Measurements from ENCODE around the gene CELA3A.

The CELA3A gene

GRCh38 chr1:22041505-22041904 lies 40.0 kb downstream of the CELA3A start:
- Histone ChIP-seq H3K4me3 (ENCODE audit: insufficient read depth, low read length, poor library complexity, severe bottlenecking) (no peak overlapping the region), H3K27me3 (ENCODE audit: low read length) (no peaks in the 10 kb centered on the region), H3K79me2 (ENCODE audit: insufficient read depth, low read length) (no peaks in the 10 kb centered on the region), H2AFZ (ENCODE audit: low read depth, low read length, severe bottlenecking) (no peak overlapping the region), H3F3A (ENCODE audit: insufficient read depth) (no peaks in the 10 kb centered on the region), H3K9me3 (ENCODE audit: insufficient read depth, low read length) (no peaks in the 10 kb centered on the region), H3K9me2 (replicated peaks; ENCODE audit: insufficient read depth, low read length) (no peaks in the 10 kb centered on the region), H3K36me3 (ENCODE audit: low read length) (no peaks in the 10 kb centered on the region), H3K4me2 (ENCODE audit: low read depth, low read length, poor library complexity, severe bottlenecking) (no peak overlapping the region), H3K9ac (ENCODE audit: low read length) (no peak overlapping the region), H3K27ac (ENCODE audit: low read depth, low read length) (no peak overlapping the region), H4K20me1 (ENCODE audit: low read depth, low read length) (no peaks in the 10 kb centered on the region)
- TF ChIP-seq CTCF (IDR thresholded peaks at IDR 0.05; ENCODE audit: insufficient read depth, low read length, poor library complexity, severe bottlenecking) (no peak), EZH2phosphoT487 (conservative IDR thresholded peaks at IDR 0.05; ENCODE audit: low read length) (no peak)

- no peaks in the 10 kb centered on the region for H3K9me3 ChIP-seq (ENCODE audit: insufficient read depth, low read length)
- TF ChIP-seq EZH2phosphoT487 (conservative IDR thresholded peaks at IDR 0.05; ENCODE audit: low read length) (no peak), CTCF (IDR thresholded peaks at IDR 0.05; ENCODE audit: insufficient read depth, low read length, poor library complexity, severe bottlenecking) (no peak)
- no peak overlapping the region for H3K9ac ChIP-seq (ENCODE audit: low read length)
- no peak overlapping the region for H3K4me3 ChIP-seq (ENCODE audit: insufficient read depth, low read length, poor library complexity, severe bottlenecking)
- no peaks in the 10 kb centered on the region for H3K9me2 ChIP-seq (replicated peaks; ENCODE audit: insufficient read depth, low read length)
- no peak overlapping the region for H3K27ac ChIP-seq (ENCODE audit: low read depth, low read length)
- H3K4me2 ChIP-seq (ENCODE audit: low read depth, low read length, poor library complexity, severe bottlenecking), result no peak overlapping the region
- H3F3A ChIP-seq (ENCODE audit: insufficient read depth), result no peaks in the 10 kb centered on the region
- no peaks in the 10 kb centered on the region for H4K20me1 ChIP-seq (ENCODE audit: low read depth, low read length)
- H3K27me3 ChIP-seq (ENCODE audit: low read length), result no peaks in the 10 kb centered on the region
- no peaks in the 10 kb centered on the region for H3K79me2 ChIP-seq (ENCODE audit: insufficient read depth, low read length)
- no peaks in the 10 kb centered on the region for H3K36me3 ChIP-seq (ENCODE audit: low read length)
- no peak overlapping the region for H2AFZ ChIP-seq (ENCODE audit: low read depth, low read length, severe bottlenecking)
Measured at GRCh38 chr1:22043198-22043769, 41.8 kb downstream of the CELA3A start.

- TF ChIP-seq EZH2phosphoT487 (conservative IDR thresholded peaks at IDR 0.05; ENCODE audit: low read length), result no peak
- TF ChIP-seq CTCF (IDR thresholded peaks at IDR 0.05; ENCODE audit: insufficient read depth, low read length, poor library complexity, severe bottlenecking), result no peak
- Histone ChIP-seq H3K4me3 (ENCODE audit: insufficient read depth, low read length, poor library complexity, severe bottlenecking) (no peak overlapping the region), H3K4me2 (ENCODE audit: low read depth, low read length, poor library complexity, severe bottlenecking) (no peak overlapping the region), H3K79me2 (ENCODE audit: insufficient read depth, low read length) (no peaks in the 10 kb centered on the region), H2AFZ (ENCODE audit: low read depth, low read length, severe bottlenecking) (no peak overlapping the region), H3F3A (ENCODE audit: insufficient read depth) (no peaks in the 10 kb centered on the region), H3K9me2 (replicated peaks; ENCODE audit: insufficient read depth, low read length) (no peaks in the 10 kb centered on the region), H3K36me3 (ENCODE audit: low read length) (no peaks in the 10 kb centered on the region), H3K27me3 (ENCODE audit: low read length) (no peaks in the 10 kb centered on the region), H4K20me1 (ENCODE audit: low read depth, low read length) (no peaks in the 10 kb centered on the region), H3K9ac (ENCODE audit: low read length) (no peak overlapping the region), H3K27ac (ENCODE audit: low read depth, low read length) (no peak overlapping the region), H3K9me3 (ENCODE audit: insufficient read depth, low read length) (no peaks in the 10 kb centered on the region)
Measured at GRCh38 chr1:22044690-22045420, 43.4 kb downstream of the CELA3A start.
